Stimulated activated CD4-positive, alpha-beta T cell treated with anti-CD3 and anti-CD28 coated beads, Interleukin-4, amount 100 ng/mL, for 1 hour (primary cell): ENCODE results near the gene LRRC8A.
"Not testable (repeated sequence)": the region's sequence is repeated elsewhere in the genome, so short reads cannot be mapped to it uniquely, and the experiment has no call there.

Experiments
- DNase-seq: peaks from one replicate; pipeline ENCODE4 v3.0.0-alpha.2; 2020

Gene LRRC8A

GRCh38 chr9:128870128-128870940, 11.6 kb upstream of the LRRC8A start:
- DNase-seq: no peak

- not testable (repeated sequence) for DNase-seq
Observed at GRCh38 chr9:128870941-128871265, 11.0 kb upstream of the LRRC8A start.

GRCh38 chr9:128877852-128878251, 4.1 kb upstream of the LRRC8A start:
- no peak for DNase-seq

- no peak for DNase-seq
Observed at GRCh38 chr9:128882677-128883603, 1.0 kb downstream of the LRRC8A start.

GRCh38 chr9:128884164-128884563, 2.2 kb downstream of the LRRC8A start:
- no peak for DNase-seq

GRCh38 chr9:128885376-128885775, 3.4 kb downstream of the LRRC8A start:
- no peak for DNase-seq

GRCh38 chr9:128885798-128886197, 3.9 kb downstream of the LRRC8A start:
- no peak for DNase-seq

- no peak for DNase-seq
Observed at GRCh38 chr9:128886211-128886891, 4.4 kb downstream of the LRRC8A start.

- DNase-seq: no peak
Observed at GRCh38 chr9:128887049-128887448, 5.1 kb downstream of the LRRC8A start.

GRCh38 chr9:128887914-128888350, 6.0 kb downstream of the LRRC8A start:
- no peak for DNase-seq

- DNase-seq: no peak
Observed at GRCh38 chr9:128891321-128892220, 9.6 kb downstream of the LRRC8A start.

- DNase-seq: no peak
Observed at GRCh38 chr9:128892221-128892921, 10.4 kb downstream of the LRRC8A start.

GRCh38 chr9:128893354-128893753, 11.4 kb downstream of the LRRC8A start:
- DNase-seq: no peak

GRCh38 chr9:128894764-128895163, 12.8 kb downstream of the LRRC8A start:
- no peak for DNase-seq

- no peak for DNase-seq
Observed at GRCh38 chr9:128895556-128895955, 13.6 kb downstream of the LRRC8A start.

- no peak for DNase-seq
Observed at GRCh38 chr9:128898382-128898781, 16.4 kb downstream of the LRRC8A start.

- DNase-seq: no peak
Observed at GRCh38 chr9:128898845-128899565, 17.1 kb downstream of the LRRC8A start.

GRCh38 chr9:128899566-128900322, 17.8 kb downstream of the LRRC8A start:
- no peak for DNase-seq

GRCh38 chr9:128901379-128901778, 19.4 kb downstream of the LRRC8A start:
- no peak for DNase-seq

GRCh38 chr9:128901822-128902221, 19.9 kb downstream of the LRRC8A start:
- no peak for DNase-seq
